ENCODE measurements around the gene CLASP1.

The CLASP1 gene

DNA sequence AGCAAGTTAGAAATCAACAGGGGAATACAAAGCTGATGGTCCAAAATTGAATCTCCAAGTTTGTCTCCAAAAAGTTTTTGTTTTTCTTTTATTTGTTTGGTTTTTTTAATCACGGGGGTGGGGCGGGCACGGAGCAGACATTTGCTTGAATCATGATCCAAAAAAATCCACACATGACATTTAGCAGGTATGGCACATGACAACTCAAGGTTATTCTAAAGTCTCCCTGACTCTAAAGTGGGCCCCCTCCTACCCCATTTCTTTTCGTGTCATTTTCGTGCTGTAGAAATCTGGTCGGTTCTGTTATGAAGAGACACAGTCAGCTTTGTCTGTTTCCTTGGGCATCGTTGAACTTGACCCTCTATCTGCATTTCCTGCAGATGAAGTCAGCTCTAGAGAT is 104.0 kb downstream of the CLASP1 start:
- intact Hi-C loops (cut with micrococcal nuclease), result no loop called here
- H3K27ac Mint-ChIP-seq, result no peak overlapping the region
- no peaks in the 10 kb centered on the region for H3K27me3 Mint-ChIP-seq
- H3K36me3 Mint-ChIP-seq (ENCODE audit: low read depth), result no peaks in the 10 kb centered on the region
- no peak overlapping the region for H3K4me3 Mint-ChIP-seq
- H3K4me1 Mint-ChIP-seq (ENCODE audit: low read depth), result peaks cover 34% of the 10 kb centered on the region
- H3K9me3 Mint-ChIP-seq, result peaks cover 8% of the 10 kb centered on the region

DNA sequence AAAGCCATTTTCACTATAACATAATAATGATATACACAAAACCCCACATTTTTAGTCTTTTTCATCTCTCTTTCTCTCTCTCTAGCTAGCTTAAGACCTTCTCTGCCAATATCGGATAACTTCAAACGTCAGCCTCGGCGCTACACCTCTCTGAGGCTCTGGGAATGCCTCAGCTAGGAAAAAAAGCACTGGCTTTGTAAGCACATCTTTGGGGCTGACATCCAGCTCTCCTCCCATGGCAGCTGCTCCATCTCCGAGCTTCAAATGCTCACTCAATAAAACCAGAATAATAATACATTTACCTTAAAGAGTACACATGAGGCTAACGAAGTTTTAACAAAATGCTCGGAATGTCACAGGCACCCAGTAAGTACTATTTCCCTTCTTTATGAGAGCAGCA is 107.8 kb downstream of the CLASP1 start:
- intact Hi-C loops (cut with micrococcal nuclease), result no loop called here
- Mint-ChIP-seq H3K36me3 (ENCODE audit: low read depth) (no peaks in the 10 kb centered on the region), H3K9me3 (no peaks in the 10 kb centered on the region), H3K27ac (no peak overlapping the region), H3K4me3 (no peak overlapping the region), H3K4me1 (ENCODE audit: low read depth) (peaks cover 34% of the 10 kb centered on the region), H3K27me3 (no peaks in the 10 kb centered on the region)

DNA sequence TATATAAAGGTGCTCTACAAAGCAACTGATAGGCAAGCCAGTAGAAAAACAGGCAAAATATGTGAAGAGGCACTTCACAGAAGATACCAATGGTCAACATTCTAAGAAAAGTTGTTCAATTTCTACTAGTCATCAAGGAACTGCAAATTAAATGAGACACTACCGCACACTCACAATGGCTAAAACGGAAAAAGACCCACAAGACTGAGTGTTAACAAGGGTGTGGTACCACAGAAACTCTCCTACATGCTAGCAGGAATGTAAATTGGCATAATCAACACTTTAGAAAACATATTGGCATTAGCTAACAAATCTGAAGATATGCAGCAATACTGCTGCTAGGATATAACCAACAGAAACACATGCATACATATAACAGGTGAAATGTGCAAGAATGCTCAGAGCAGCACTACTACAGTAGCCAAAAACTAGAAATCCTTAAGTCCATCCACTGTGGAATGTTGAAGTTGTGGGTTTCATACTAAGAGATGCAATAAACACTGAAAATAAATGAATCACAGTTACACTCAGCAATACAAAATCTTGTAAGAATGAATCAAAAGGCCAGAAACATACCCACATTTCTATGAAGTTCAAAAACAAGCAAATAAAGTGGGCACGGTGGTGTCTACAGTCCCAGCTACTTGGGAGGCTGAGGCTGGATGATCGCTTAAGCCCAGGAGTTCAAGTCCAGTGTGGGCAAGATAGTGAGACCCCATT is 109.4 kb downstream of the CLASP1 start:
- peaks cover 27% of the 10 kb centered on the region for H3K4me1 Mint-ChIP-seq (ENCODE audit: low read depth)
- intact Hi-C loops (cut with micrococcal nuclease), result no loop called here
- peaks cover 6% of the 10 kb centered on the region for H3K36me3 Mint-ChIP-seq (ENCODE audit: low read depth)
- no peak overlapping the region for H3K27ac Mint-ChIP-seq
- no peaks in the 10 kb centered on the region for H3K27me3 Mint-ChIP-seq
- no peaks in the 10 kb centered on the region for H3K9me3 Mint-ChIP-seq
- H3K4me3 Mint-ChIP-seq, result peak overlapping the region; percentile 52

DNA sequence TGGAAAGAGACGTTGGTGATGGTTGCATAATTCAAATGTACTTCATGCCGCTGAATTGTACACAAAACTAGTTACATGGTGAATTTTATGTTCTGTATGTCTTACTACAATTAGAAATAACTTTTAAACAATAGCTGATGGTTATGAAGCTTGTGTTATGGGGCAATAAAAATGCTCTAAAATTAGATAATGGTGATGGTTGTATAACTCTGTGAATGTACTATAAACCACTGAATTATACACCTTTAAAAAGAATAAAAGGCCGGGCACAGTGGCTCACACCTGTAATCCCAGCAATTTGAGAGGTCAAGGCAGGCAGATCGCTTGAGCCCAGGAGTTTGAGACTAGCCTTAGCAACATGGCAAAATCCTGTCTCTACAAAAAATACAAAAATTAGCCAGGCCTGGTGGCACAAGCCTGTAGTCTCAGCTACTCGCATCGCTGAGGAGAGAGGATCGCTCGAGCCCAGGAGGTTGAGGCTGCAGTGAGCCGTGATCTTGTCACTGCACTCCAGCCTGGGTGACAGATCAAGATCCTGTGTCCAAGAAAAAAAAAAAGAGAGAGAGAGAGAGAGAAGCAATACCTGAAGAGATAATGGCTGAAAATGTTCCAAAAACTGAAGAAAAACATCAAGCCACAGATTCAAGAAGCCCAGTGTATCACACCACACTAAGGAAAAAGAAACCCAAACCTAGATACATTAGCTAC is 112.3 kb downstream of the CLASP1 start:
- H3K4me1 Mint-ChIP-seq (ENCODE audit: low read depth), result peaks cover 35% of the 10 kb centered on the region
- H3K27me3 Mint-ChIP-seq, result no peaks in the 10 kb centered on the region
- no peak overlapping the region for H3K27ac Mint-ChIP-seq
- intact Hi-C loops (cut with micrococcal nuclease), result no loop called here
- H3K4me3 Mint-ChIP-seq, result no peak overlapping the region
- no peaks in the 10 kb centered on the region for H3K9me3 Mint-ChIP-seq
- H3K36me3 Mint-ChIP-seq (ENCODE audit: low read depth), result peaks cover 6% of the 10 kb centered on the region

DNA sequence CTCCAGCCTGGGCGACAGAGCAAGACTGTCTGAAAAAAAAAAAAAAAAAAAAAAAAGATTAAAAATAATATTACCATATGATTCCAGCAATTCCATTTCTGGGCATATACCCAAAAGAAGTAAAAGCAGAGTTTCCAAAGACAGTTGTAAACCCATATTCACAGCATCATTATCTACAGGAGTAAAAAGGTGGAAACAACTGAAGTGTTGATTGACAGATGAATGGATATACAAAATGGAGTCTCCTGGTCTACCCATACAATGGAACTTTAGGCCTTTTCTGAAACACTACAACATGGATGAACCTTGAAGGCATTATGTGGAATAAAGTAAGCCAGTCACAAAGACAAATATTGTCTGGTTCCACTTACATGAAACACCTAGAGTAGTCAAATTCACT is 112.9 kb downstream of the CLASP1 start:
- H3K4me3 Mint-ChIP-seq, result no peak overlapping the region
- intact Hi-C loops (cut with micrococcal nuclease), result no loop called here
- H3K4me1 Mint-ChIP-seq (ENCODE audit: low read depth), result peaks cover 36% of the 10 kb centered on the region
- H3K9me3 Mint-ChIP-seq, result no peaks in the 10 kb centered on the region
- H3K27me3 Mint-ChIP-seq, result no peaks in the 10 kb centered on the region
- H3K36me3 Mint-ChIP-seq (ENCODE audit: low read depth), result peaks cover 6% of the 10 kb centered on the region
- H3K27ac Mint-ChIP-seq, result no peak overlapping the region

DNA sequence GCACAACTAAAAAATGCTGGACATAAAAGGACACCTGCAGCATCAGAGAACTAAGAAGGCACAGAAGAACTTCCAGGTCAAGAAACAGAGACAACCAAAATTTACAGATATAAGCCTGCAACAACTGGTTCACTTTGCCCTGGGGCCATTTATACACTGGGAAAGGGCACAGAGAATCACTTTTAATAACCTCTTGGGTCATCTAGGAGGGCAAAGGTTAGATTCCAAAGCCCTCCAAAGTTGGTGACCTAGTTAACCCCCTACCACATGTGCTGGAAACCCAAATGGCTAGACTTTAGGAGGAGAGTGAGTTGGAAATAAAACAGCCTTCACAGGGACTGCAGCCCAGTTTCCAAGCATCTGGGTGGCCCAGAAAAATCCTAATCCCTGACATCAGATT is 115.3 kb downstream of the CLASP1 start:
- intact Hi-C loops (cut with micrococcal nuclease), result loop anchor here (5.0 kb wide), 2 partner anchors 63 to 247 kb away; partner anchors contain the start of gene TFCP2L1
- no peak overlapping the region for H3K4me3 Mint-ChIP-seq
- peaks cover 39% of the 10 kb centered on the region for H3K4me1 Mint-ChIP-seq (ENCODE audit: low read depth)
- no peak overlapping the region for H3K27ac Mint-ChIP-seq
- no peaks in the 10 kb centered on the region for H3K27me3 Mint-ChIP-seq
- H3K9me3 Mint-ChIP-seq, result no peaks in the 10 kb centered on the region
- H3K36me3 Mint-ChIP-seq (ENCODE audit: low read depth), result peaks cover 13% of the 10 kb centered on the region

DNA sequence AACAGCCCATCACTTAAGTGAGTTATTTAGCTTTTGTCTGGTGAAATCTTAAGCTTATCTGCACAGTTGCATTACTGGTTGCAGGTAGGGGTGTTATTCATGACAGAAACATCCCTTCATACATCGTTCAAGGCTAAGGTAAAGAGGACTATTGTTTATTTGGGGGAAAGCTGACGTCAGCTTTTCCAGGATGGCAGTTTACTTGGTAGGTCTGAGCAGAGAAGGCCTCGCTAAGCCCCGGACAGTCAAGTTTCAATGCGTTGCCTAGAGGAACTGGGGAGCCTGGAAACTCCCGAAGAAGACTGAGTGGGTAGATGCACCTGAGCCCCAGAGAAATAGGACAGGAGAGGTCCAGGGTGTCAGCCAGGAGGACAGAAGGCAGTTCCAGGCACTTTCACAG is 116.4 kb downstream of the CLASP1 start:
- Mint-ChIP-seq H3K36me3 (ENCODE audit: low read depth) (peaks cover 19% of the 10 kb centered on the region), H3K4me1 (ENCODE audit: low read depth) (peaks cover 50% of the 10 kb centered on the region), H3K27me3 (no peaks in the 10 kb centered on the region), H3K4me3 (no peak overlapping the region), H3K9me3 (no peaks in the 10 kb centered on the region), H3K27ac (no peak overlapping the region)
- intact Hi-C loops (cut with micrococcal nuclease), result loop anchor here (5.0 kb wide), 2 partner anchors 64 to 246 kb away; partner anchors contain the start of gene TFCP2L1

DNA sequence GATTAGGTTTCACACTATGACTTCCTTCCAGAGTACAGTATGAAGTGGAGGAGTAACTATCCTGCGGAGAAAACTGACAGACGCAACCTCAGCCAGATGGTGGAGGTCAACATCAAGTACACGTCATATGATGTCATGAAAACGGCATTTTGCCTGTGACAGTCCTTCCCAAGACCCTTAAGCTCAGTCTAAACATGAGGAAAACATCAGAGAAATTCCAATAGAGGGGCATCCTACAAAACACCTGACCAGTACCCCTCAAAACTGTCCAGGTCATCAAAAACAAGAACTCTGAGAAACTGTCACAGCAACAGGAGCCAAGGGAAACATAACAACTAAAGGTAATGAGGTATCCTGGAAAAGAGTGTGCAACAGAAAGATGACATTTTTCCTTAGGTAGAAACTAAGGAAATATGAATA is 116.9 kb downstream of the CLASP1 start:
- no peak overlapping the region for H3K27ac Mint-ChIP-seq
- intact Hi-C loops (cut with micrococcal nuclease), result loop anchor here (5.0 kb wide), 2 partner anchors 65 to 245 kb away; partner anchors contain the start of gene TFCP2L1
- no peaks in the 10 kb centered on the region for H3K9me3 Mint-ChIP-seq
- no peaks in the 10 kb centered on the region for H3K27me3 Mint-ChIP-seq
- H3K36me3 Mint-ChIP-seq (ENCODE audit: low read depth), result peaks cover 19% of the 10 kb centered on the region
- H3K4me3 Mint-ChIP-seq, result no peak overlapping the region
- H3K4me1 Mint-ChIP-seq (ENCODE audit: low read depth), result peaks cover 50% of the 10 kb centered on the region

DNA sequence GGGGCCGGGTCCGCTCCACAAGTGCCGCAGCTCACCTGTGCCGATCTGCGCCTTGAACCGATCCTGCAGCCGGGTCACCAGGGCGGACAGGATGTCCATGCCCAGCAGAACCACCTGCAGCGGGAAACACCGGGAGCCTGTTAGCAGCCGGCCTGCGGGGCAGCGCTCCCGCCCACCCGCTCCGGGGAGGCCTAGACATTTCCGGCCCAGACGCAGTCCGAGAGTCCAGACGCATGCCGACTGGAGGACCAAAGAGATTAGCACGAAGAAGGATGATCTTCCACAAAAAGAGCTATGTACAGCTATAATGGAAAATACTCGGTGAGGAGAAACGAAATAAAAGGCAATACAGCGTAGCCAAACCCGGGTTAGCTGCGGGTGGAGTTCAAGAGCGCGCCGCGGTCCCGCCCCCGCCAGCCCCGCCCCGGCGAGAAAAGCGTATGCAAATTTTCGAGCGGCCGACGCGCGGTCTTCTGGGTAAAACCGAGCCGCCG is 119.0 kb downstream of the CLASP1 start:
- Mint-ChIP-seq H3K27ac (peak overlapping the region; percentile 86), H3K4me1 (ENCODE audit: low read depth) (peaks cover 39% of the 10 kb centered on the region), H3K27me3 (no peaks in the 10 kb centered on the region), H3K4me3 (peak overlapping the region; percentile 83), H3K9me3 (no peaks in the 10 kb centered on the region), H3K36me3 (ENCODE audit: low read depth) (peaks cover 27% of the 10 kb centered on the region)
- intact Hi-C loops (cut with micrococcal nuclease), result loop anchor here (1.0 to 5.0 kb wide), 5 partner anchors 67 to 243 kb away; partner anchors contain the start of genes CLASP1, TFCP2L1 and TSN

DNA sequence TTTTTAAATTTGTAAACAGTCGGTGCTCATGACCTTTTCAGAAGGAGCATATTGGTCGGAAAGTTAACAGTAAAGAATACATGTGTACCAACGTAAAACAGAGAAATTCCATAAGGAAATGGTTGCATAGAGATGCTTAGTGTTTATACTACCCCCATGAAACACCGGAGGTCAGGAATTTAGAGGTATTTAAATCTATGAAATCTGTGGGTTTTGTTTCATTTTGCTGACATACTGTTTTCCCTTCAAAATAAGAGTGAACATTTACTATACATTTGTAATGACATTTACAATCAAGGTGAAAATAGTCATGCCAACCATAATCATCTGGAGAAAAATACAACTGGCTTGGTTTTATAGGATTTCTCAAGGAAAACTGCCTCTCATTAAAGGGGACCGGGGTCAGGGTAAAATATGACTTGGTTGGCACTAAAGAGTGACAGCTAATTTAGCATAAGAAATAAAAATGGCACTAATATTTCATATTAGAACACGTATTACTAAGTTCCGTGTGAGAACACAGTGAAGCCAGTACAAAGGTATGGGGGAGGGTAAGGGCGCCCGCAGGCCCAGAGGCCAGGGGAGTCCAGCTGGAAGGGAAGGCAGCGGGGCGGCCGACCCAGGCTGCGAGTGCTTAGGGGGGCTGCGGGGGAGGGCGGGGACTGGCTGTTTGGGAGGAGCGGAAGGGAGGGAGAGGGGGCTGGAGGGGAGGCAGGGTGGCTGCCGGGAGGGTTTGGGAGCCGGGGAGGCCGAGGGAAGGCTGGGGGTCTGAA is 119.6 kb downstream of the CLASP1 start:
- no peaks in the 10 kb centered on the region for H3K27me3 Mint-ChIP-seq
- peaks cover 39% of the 10 kb centered on the region for H3K4me1 Mint-ChIP-seq (ENCODE audit: low read depth)
- H3K36me3 Mint-ChIP-seq (ENCODE audit: low read depth), result peaks cover 30% of the 10 kb centered on the region
- no peaks in the 10 kb centered on the region for H3K9me3 Mint-ChIP-seq
- peak overlapping the region; percentile 83 for H3K4me3 Mint-ChIP-seq
- intact Hi-C loops (cut with micrococcal nuclease), result loop anchor here (1.0 to 5.0 kb wide), 5 partner anchors 68 to 242 kb away; partner anchors contain the start of genes CLASP1, TFCP2L1 and TSN
- H3K27ac Mint-ChIP-seq, result peak overlapping the region; percentile 86

DNA sequence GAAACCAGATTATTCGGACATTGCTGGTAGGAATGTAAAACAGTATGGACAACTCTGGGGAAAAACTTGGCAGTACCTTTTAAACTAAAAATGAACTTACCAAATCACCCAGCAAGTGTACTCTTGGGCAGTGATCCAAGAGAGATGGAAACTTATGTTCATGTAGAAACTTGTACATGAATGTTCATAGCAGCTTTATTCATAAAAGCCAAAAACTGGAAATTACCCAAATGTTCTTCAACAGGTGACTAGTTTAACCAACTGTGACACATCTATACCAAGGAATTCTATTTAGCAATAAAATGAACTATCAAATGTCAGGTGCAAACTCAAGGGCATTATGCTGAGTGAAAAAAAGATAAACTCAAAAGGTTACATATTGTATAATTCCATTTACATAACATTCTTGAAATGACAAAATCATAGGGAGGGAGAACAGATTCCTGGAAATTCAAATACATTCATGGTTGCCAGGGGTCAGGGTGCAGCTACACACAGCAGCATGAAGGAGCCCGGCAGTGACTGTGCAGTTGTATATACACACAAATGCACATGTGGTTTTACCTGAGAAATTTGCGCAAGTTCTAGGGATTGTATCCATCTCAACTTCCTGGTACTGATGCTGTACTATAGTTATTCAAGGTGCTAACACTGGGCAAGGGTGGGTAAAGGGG is 122.1 kb downstream of the CLASP1 start:
- no peak overlapping the region for H3K27ac Mint-ChIP-seq
- H3K36me3 Mint-ChIP-seq (ENCODE audit: low read depth), result peaks cover 43% of the 10 kb centered on the region
- H3K27me3 Mint-ChIP-seq, result no peaks in the 10 kb centered on the region
- H3K4me1 Mint-ChIP-seq (ENCODE audit: low read depth), result peaks cover 26% of the 10 kb centered on the region
- no peak overlapping the region for H3K4me3 Mint-ChIP-seq
- no peaks in the 10 kb centered on the region for H3K9me3 Mint-ChIP-seq
- intact Hi-C loops (cut with micrococcal nuclease), result no loop called here

DNA sequence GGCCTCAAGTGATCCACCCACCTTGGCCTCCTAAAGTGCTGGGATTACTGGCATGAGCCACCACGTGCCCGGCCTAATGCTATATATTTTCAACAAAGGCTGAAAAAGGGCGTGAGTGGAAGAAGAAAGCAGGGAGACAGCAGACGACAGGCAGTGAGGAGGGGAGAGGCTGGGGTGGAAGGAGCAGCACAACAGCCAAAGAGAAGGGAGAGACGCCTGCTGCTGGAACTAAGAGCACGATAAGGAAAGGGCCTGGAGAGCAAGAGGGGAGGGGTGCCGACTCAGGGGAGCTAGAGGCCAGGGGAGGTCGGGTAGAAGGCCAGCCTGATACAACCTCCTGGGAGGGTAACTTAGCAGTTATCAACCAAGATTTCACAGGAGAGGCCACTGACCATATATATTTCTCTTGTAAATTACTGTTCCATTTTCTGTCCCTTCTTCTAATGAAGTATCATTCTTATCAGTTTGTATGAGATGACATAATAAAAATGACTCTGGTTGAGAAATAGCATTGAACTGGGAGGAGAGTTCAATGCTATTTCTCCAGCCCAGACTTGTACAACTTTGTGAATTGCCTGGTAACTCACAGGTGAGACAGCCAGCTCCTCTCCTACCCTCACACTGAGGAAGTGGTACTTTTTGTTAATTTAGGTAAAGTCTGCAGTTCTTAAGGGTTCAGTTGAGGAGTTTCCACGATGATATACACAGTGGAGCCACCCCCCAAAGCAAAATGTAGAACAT is 124.4 kb downstream of the CLASP1 start:
- Mint-ChIP-seq H3K27me3 (no peaks in the 10 kb centered on the region), H3K27ac (peak overlapping the region; percentile 4)
- intact Hi-C loops (cut with micrococcal nuclease), result no loop called here

DNA sequence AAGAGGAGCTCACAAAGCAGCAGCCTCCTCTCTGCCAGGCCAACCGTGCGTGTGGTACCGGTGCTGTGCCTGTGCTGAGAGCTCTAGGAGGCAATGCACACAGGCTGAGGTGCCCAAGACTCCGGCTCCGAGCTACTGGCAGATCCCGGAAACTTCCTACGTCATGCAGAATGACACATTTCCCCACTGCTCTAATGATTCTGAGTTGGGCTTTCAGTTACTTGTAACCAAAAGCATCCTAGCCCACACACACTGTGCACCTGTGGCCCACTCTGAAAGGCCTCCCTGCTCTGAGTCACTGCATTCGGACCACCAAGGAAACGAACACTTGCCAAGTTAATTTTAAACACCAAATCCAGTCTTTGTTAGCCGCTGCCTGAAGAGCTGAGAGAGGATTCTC is 127.9 kb downstream of the CLASP1 start:
- Mint-ChIP-seq H3K27me3 (no peaks in the 10 kb centered on the region), H3K4me3 (no peak overlapping the region), H3K4me1 (ENCODE audit: low read depth) (no peaks in the 10 kb centered on the region), H3K27ac (no peak overlapping the region), H3K36me3 (ENCODE audit: low read depth) (peaks cover 84% of the 10 kb centered on the region), H3K9me3 (no peaks in the 10 kb centered on the region)
- intact Hi-C loops (cut with micrococcal nuclease), result no loop called here

More for the DNA sequence above, 124.4 kb downstream of the CLASP1 start:
- Mint-ChIP-seq H3K36me3 (ENCODE audit: low read depth) (peaks cover 59% of the 10 kb centered on the region), H3K4me1 (ENCODE audit: low read depth) (peaks cover 20% of the 10 kb centered on the region), H3K4me3 (no peak overlapping the region), H3K9me3 (no peaks in the 10 kb centered on the region)

Measured in dendritic cell treated with granulocyte-macrophage colony-stimulating factor and Interleukin-4, amounts not matched to agents 40 ng/mL and 50 ng/mL, for 4 days (primary cell).